Ramos (cell line): ENCODE results near the gene IL17REL.

Experiments
- in situ Hi-C: fragments of 300-500 bp; cut with MboI; formaldehyde crosslinking; loops from one replicate; pipeline ENCODE4 v1.14.3; 2022; ENCODE audit warnings: low sequenced_read_pairs; ENCODE audit not compliant: unreplicated experiment

IL17REL gene

GRCh38 chr22:50046481-50047245, 34.1 kb upstream of the IL17REL start:
- in situ Hi-C loops = no loop called here

GRCh38 chr22:50046019-50046415, 33.5 kb upstream of the IL17REL start:
- in situ Hi-C loops = no loop called here

- in situ Hi-C loops = no loop called here
These were observed 32.9 kb upstream of the IL17REL start for GRCh38 chr22:50045211-50046018.

GRCh38 chr22:50044485-50045118, 32.0 kb upstream of the IL17REL start:
- in situ Hi-C loops = no loop called here

- in situ Hi-C loops = no loop called here
These were observed 28.9 kb upstream of the IL17REL start for GRCh38 chr22:50041361-50042065.

GRCh38 chr22:50040717-50041116, 28.2 kb upstream of the IL17REL start:
- in situ Hi-C loops = no loop called here

- in situ Hi-C loops = no loop called here
These were observed 27.3 kb upstream of the IL17REL start for GRCh38 chr22:50039669-50040443.

- in situ Hi-C loops = no loop called here
These were observed 23.6 kb upstream of the IL17REL start for GRCh38 chr22:50035976-50036724.

GRCh38 chr22:50035131-50035881, 22.7 kb upstream of the IL17REL start:
- in situ Hi-C loops = no loop called here

GRCh38 chr22:50034126-50035081, 21.8 kb upstream of the IL17REL start:
- in situ Hi-C loops = loop anchor here (5.0 kb wide), 2 partner anchors 102 to 267 kb away; no protein-coding TSS in a partner anchor

GRCh38 chr22:50032941-50033601, 20.5 kb upstream of the IL17REL start:
- in situ Hi-C loops = loop anchor here (5.0 kb wide), 2 partner anchors 101 to 266 kb away; no protein-coding TSS in a partner anchor

- in situ Hi-C loops = loop anchor here (5.0 kb wide), 2 partner anchors 100 to 265 kb away; no protein-coding TSS in a partner anchor
These were observed 19.7 kb upstream of the IL17REL start for GRCh38 chr22:50032109-50032871.

- in situ Hi-C loops = loop anchor here (5.0 kb wide), 2 partner anchors 99 to 264 kb away; no protein-coding TSS in a partner anchor
These were observed 18.9 kb upstream of the IL17REL start for GRCh38 chr22:50031189-50032091.
